HUES48 (cell line): Measurements from ENCODE around the gene HAUS2.

ENCODE experiments used
- H3K27ac ChIP-seq: one replicate; pipeline ENCODE4 v1.7.0; 2013; ENCODE audit warnings: low read depth, low read length, inconsistent platforms
- H3K27me3 ChIP-seq: 2 replicates; pipeline ENCODE4 v1.6.1; 2013; ENCODE audit warnings: mild to moderate bottlenecking, low read length; ENCODE audit not compliant: control insufficient read depth, insufficient read depth
- H3K36me3 ChIP-seq: 2 replicates; pipeline ENCODE4 v1.6.1; 2013; ENCODE audit warnings: low read length; ENCODE audit not compliant: control insufficient read depth, insufficient read depth
- H3K4me1 ChIP-seq: 2 replicates; pipeline ENCODE4 v1.6.1; 2013; ENCODE audit warnings: mild to moderate bottlenecking, low read length; ENCODE audit not compliant: control insufficient read depth, insufficient read depth
- H3K4me3 ChIP-seq: 2 replicates; pipeline ENCODE4 v1.5.1; 2013; ENCODE audit warnings: mild to moderate bottlenecking, low read depth, low read length
- H3K9ac ChIP-seq: 2 replicates; pipeline ENCODE4 v1.6.1; 2013; ENCODE audit warnings: mild to moderate bottlenecking, low read depth, low read length, moderate library complexity
- H3K9me3 ChIP-seq: 2 replicates; pipeline ENCODE4 v1.6.1; 2013; ENCODE audit warnings: low read length; ENCODE audit not compliant: control insufficient read depth, insufficient read depth

The HAUS2 gene

DNA sequence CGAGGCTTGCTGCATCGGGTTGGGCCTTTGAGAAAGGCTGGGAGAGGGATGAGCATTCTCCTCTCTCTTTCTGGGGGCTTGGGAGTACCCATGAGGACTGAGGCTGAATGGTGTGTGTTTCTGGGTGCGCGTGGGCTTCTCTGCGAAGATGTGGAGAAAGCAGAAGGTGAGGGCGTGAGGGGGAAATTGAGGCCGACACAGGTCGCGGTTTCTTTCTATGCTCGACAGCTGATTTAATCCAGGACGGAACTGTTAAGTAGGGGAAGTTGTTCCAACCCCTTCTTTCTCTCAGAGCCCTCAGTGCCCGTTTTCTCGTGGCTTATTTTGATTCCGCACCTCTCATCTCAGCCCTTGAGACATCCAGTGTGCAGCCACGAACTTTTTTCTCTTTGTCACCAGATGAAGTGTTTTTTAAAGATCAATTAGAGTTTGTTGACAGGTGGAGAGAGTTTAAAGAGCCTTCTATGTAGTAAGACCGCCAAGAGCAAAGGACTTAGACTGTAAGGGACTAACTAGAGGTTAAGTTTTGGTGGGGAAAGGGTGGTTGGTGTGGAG is 27.5 kb downstream of the HAUS2 start:
- no peak overlapping the region for H3K27ac ChIP-seq
- peaks cover 3% of the 10 kb centered on the region; the same call in 1 of the 2 replicates for H3K4me1 ChIP-seq

DNA sequence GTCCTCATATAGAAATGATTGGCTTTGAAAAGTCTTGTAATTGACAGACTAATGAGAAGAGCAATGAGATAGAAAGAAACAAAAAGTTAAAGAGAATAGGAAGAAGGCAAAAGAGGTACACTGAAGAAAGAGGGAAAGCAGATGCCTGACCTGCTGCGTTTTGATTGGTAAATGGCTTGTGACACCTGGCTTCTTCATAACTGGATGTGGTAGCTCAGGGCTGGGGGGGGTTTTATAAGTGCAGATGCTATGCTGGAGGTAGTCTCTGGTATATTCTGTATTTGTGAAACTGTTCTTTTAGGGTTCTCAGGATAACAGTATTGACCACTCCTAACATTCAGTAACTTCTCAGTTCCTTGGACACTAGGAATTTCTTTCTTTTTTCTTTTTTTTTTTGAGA is 28.1 kb downstream of the HAUS2 start:
- no peak overlapping the region for H3K9ac ChIP-seq
- H3K9me3 ChIP-seq = no peaks in the 10 kb centered on the region
- peaks cover 6% of the 10 kb centered on the region; the same call in 1 of the 2 replicates for H3K4me1 ChIP-seq
- no peak overlapping the region for H3K4me3 ChIP-seq
- no peaks in the 10 kb centered on the region for H3K36me3 ChIP-seq
- H3K27ac ChIP-seq = no peak overlapping the region
- H3K27me3 ChIP-seq = peaks cover 30% of the 10 kb centered on the region

More for the DNA sequence above, 27.5 kb downstream of the HAUS2 start:
- H3K36me3 ChIP-seq = no peaks in the 10 kb centered on the region
- 0 out of 2 replicates have a peak overlapping the region, but pooled peaks have one; percentile 21 for H3K9ac ChIP-seq
- H3K4me3 ChIP-seq = peak overlapping the region; percentile 76
- H3K9me3 ChIP-seq = no peaks in the 10 kb centered on the region
- peaks cover 30% of the 10 kb centered on the region for H3K27me3 ChIP-seq

DNA sequence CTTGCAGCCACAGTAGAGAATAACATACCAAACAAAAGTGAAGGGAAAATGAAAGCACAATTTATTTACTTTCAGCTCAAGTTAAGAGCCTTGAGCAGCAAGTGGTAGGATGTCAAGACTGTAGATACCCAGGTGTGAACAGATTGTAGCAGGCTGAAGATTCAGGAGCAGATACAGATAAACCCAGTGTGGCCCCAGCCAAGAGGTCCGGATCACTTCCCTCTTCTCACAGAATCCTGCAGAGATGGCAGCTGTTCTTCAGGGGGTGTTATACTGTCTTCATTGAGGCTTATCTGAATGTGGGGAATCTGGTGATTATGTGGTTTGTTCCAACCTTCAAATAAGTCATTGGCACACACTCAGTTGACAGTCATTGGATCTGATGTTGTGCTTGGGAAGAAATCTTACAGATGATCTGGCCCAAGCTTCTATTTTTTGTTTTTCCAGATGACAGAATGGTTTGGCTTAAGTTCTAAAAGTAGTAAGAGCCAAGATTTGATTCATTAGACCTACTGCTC is 28.9 kb downstream of the HAUS2 start:
- peaks cover 8% of the 10 kb centered on the region; the same call in 1 of the 2 replicates for H3K4me1 ChIP-seq
- no peak overlapping the region for H3K4me3 ChIP-seq
- no peak overlapping the region for H3K27ac ChIP-seq

DNA sequence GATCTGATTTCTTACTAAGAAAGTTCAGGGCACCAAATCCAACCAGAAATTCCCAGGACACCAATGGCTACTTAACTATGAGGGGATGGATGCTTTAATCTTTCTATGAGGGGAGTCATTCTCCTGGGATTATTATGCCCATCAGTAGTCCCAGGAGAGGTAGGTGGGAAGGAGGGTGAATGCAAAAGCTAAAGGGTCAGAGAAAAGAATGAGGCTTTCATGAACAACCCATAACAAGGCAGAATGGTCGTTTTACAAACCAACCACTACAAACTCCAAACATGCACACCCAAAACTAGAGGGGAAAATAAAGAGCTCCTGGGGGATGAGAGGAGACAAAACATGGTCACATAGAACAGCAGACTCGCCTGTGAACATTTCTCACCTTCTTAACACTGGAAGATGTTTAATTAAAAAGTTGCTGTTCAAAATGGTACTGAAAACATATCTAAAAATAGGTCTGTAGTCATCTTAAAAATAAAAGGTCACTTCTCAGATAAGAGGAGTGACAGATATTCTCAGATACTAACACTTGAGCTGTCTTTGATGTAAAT is 30.4 kb downstream of the HAUS2 start:
- Histone ChIP-seq H3K4me3 (no peak overlapping the region), H3K27me3 (peaks cover 38% of the 10 kb centered on the region)

More for the DNA sequence above, 28.9 kb downstream of the HAUS2 start:
- Histone ChIP-seq H3K9ac (no peak overlapping the region), H3K9me3 (no peaks in the 10 kb centered on the region), H3K27me3 (peaks cover 34% of the 10 kb centered on the region), H3K36me3 (no peaks in the 10 kb centered on the region)

DNA sequence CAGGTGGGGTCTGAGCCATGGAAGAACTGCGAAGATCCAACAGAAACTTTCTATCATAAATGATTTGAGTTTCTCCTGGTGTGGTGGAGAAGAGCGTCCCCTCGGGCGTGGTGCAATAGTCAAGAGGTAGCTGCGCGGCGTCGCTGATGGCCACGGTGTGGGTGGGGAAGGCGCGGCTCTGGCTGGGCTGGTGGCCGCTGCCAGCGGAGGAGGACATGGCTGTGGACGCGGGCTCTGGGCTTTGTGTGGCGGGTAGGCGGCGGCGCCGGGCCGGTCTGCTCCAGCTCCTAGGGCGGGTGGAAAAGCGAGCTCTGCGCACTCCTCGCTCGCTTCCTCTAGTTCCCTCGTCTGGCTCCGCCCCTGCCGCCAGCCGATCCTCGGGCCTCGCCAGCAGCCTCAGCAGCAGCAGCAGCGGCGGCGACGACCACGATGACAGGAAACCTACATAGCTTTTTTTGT is 32.7 kb downstream of the HAUS2 start:
- H3K27ac ChIP-seq = no peak overlapping the region
- peaks cover 4% of the 10 kb centered on the region; the same call in 1 of the 2 replicates for H3K36me3 ChIP-seq
- H3K4me3 ChIP-seq = peak overlapping the region; percentile 64
- peaks cover 31% of the 10 kb centered on the region for H3K27me3 ChIP-seq
- no peaks in the 10 kb centered on the region for H3K9me3 ChIP-seq
- peaks cover 31% of the 10 kb centered on the region for H3K4me1 ChIP-seq
- peak overlapping the region; percentile 37 for H3K9ac ChIP-seq

More for the DNA sequence above, 30.4 kb downstream of the HAUS2 start:
- H3K27ac ChIP-seq = no peak overlapping the region
- H3K9me3 ChIP-seq = no peaks in the 10 kb centered on the region
- no peaks in the 10 kb centered on the region for H3K36me3 ChIP-seq
- no peak overlapping the region for H3K9ac ChIP-seq
- H3K4me1 ChIP-seq = peaks cover 23% of the 10 kb centered on the region

DNA sequence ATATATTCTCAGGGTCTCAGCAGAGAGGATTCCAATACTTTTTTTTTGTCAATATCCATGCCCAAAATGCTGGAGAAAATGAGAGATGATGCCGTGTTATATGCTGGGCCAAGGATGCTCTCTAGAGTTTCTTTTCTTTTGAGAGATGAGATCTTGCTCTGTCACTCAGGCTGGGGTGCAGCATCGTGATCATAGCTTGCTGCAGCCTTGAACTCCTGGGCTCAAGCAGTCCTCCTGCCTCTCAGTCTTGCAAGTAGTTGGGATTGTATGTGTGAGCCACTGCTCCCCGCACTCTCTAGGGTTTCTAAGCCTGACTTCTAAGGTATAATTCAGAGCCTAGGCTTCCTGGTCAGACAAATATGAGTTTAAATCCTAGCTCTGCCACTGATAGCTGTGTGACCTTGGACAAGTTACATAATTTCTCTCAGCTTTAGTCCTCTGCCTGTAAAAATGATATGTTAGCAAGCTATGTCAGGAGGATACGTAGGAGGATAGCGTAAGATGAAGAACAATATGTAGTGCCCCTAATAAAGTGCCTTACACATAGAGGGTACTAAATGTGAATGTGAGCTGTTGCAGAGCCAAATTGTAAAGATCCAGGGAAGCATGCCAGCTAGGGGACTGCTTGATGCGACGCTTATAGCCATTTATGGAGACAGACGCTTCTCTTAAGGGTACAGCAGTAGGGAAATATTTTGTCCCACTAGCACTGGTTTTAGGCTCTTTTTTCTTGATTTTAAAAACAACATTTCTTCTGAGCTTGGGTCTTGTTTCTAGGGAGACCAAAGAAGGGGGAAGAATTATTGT is 34.1 kb downstream of the HAUS2 start:
- H3K4me3 ChIP-seq = no peak overlapping the region
- peaks cover 21% of the 10 kb centered on the region for H3K27me3 ChIP-seq
- H3K27ac ChIP-seq = no peak overlapping the region
- H3K9ac ChIP-seq = no peak overlapping the region
- H3K36me3 ChIP-seq = peaks cover 4% of the 10 kb centered on the region; the same call in 1 of the 2 replicates
- no peaks in the 10 kb centered on the region for H3K9me3 ChIP-seq
- H3K4me1 ChIP-seq = peaks cover 31% of the 10 kb centered on the region

DNA sequence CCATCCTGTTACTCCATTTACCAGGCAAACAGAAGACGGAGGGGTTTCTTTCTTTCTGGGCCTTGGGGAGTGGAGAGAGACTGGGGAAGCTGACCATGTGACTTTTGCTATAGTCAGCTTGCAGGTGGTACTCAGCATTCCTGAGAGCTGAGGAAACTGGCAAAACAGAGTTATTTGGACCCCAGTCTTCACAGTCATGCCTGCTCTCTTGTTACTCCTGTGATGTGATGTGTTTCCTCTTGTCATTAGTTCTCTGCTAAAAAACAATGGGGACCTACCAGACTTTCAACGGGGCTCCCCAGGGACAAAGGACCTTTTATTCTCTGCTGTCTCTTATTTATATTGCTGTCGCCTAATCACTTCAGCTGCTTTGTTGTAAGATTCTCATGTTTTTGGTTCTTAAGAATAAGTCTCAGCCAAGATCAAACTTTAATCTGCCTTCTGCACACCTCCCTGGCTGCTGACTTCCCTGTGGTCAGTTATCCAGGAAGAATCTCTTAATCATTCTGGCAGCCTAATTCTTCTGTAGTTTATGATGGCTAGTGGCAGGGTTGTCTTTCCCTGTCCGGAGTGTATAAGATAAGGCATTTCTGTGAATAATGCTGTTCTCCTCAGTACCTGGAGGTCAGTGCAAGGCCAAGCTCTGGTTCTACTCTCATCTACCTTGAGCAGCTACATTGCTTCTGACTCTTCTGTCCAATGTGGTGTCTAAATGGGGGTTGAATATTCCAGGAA is 35.6 kb downstream of the HAUS2 start:
- peaks cover 4% of the 10 kb centered on the region; the same call in 1 of the 2 replicates for H3K36me3 ChIP-seq
- peak overlapping the region; percentile 30; the same call in 1 of the 2 replicates for H3K9ac ChIP-seq
- H3K27ac ChIP-seq = peak overlapping the region; percentile 76
- peaks cover 21% of the 10 kb centered on the region for H3K27me3 ChIP-seq
- H3K9me3 ChIP-seq = no peaks in the 10 kb centered on the region
- peaks cover 31% of the 10 kb centered on the region for H3K4me1 ChIP-seq
- peak overlapping the region; percentile 14; the same call in 1 of the 2 replicates for H3K4me3 ChIP-seq

DNA sequence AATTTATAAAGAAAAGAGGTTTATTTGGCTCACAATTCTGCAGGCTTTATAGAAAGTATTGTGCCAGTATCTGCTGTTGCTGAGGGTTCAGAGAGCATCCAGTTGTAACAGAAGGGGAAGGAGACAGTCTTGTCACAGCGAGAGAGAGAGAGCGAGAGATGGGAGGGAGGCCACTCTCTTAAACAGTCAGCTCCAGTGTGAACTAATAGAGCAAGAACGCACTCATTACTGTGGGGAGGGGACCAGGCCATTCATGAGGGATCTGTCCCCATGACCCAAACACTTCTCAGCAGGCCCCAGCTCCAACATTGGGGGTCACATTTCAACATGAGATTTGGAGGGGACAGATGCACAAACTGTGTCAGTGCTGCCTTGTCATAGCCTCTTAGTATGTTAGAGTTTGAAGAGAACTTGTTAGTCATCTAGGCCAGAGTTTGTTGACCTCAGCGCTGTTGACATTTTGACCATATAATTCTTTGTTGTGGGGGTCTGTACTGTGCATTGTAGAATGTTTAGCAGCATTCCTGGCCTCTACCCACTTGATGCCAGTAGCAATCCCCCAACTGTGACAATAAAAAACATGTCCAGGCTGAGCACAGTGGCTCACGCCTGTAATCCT is 42.1 kb downstream of the HAUS2 start:
- no peak overlapping the region for H3K27ac ChIP-seq
- H3K9ac ChIP-seq = no peak overlapping the region
- H3K4me1 ChIP-seq = peaks cover 3% of the 10 kb centered on the region; the same call in 1 of the 2 replicates
- H3K36me3 ChIP-seq = peaks cover 4% of the 10 kb centered on the region; the same call in 1 of the 2 replicates
- H3K4me3 ChIP-seq = no peak overlapping the region
- H3K9me3 ChIP-seq = no peaks in the 10 kb centered on the region
- no peaks in the 10 kb centered on the region for H3K27me3 ChIP-seq

DNA sequence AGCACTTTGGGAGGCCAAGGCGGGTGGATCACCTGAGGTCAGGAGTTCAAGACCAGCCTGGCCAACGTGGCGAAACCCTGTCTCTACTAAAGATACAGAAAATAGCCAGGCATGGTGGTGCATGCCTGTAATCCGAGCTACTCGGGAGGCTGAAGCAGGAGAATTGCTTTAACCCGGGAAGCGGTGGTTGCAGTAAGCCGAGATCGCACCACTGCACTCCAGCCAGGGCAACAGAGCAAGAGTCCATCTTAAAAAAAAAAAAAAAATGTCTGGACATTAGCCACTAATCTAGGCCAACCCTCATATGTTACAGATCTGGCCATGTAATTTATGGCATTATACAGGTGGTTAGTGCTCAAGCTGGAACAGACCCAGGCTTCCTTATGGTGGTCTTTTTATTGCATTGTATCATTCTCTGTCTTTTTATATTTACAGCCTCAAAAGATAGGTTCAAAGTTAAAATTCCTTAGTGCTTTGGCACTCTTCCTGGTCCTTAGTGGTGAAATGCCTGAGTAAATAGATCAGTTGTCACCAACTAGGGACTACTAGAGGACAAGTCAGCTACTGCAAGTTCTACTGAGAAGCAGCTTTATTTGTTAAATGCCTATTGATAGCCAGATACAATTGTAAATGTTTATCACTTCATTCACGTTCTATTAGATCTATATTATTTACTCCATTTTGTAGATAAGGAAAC is 42.7 kb downstream of the HAUS2 start:
- Histone ChIP-seq H3K4me3 (no peak overlapping the region), H3K4me1 (peaks cover 3% of the 10 kb centered on the region; the same call in 1 of the 2 replicates), H3K9ac (no peak overlapping the region)

More for the DNA sequence above, 42.7 kb downstream of the HAUS2 start:
- H3K27me3 ChIP-seq = no peaks in the 10 kb centered on the region
- H3K36me3 ChIP-seq = no peaks in the 10 kb centered on the region
- no peaks in the 10 kb centered on the region for H3K9me3 ChIP-seq
- no peak overlapping the region for H3K27ac ChIP-seq
